ENCODE data around the gene SNN. TPM values are rescaled to one million over a fixed set of nuclear protein-coding genes. Genes with fewer than 3 reads are reported as not detected.

Gene SNN
- total RNA-seq, 1 donor from 2014 or later: 23.1 TPM

GRCh38 chr16:11684231-11685025 is 16.2 kb downstream of the SNN start:
- DNase-seq (ENCODE audit: extremely low spot score in 2 of 2): no peak
- no peak overlapping the region for H3K27ac ChIP-seq
- H3K36me3 ChIP-seq: peaks cover 0 to 50% of the 10 kb centered on the region in 2 donors

GRCh38 chr16:11685844-11686618 is 17.8 kb downstream of the SNN start:
- Histone ChIP-seq H3K9me3 (no peaks in the 10 kb centered on the region), H3K36me3 (peaks cover 0 to 57% of the 10 kb centered on the region in 2 donors), H3K27ac (peak overlapping the region; percentile 39), H3K4me3 (no peak overlapping the region), H3K27me3 (no peaks in the 10 kb centered on the region), H3K4me1 (peaks cover 20% of the 10 kb centered on the region)
- no peak for DNase-seq (ENCODE audit: extremely low spot score in 2 of 2)
- intact Hi-C loops (cut with DNase I): no loop called here
- TF ChIP-seq POLR2A (IDR thresholded peaks at IDR 0.05) (no peak), POLR2AphosphoS5 (IDR thresholded peaks at IDR 0.05; ENCODE audit: insufficient read depth in 1 of 2, low read depth in 1 of 2) (no peak), CTCF (IDR thresholded peaks at IDR 0.05) (no peak)

More at GRCh38 chr16:11684231-11685025, 16.2 kb downstream of the SNN start:
- no peak for TF ChIP-seq CTCF (IDR thresholded peaks at IDR 0.05)
- Histone ChIP-seq H3K9me3 (no peaks in the 10 kb centered on the region), H3K4me3 (no peak overlapping the region), H3K4me1 (peaks cover 21% of the 10 kb centered on the region), H3K27me3 (no peaks in the 10 kb centered on the region)
- intact Hi-C loops (cut with DNase I): no loop called here

GRCh38 chr16:11686713-11687380 is 18.6 kb downstream of the SNN start:
- peaks cover 12% of the 10 kb centered on the region for H3K4me1 ChIP-seq
- intact Hi-C loops (cut with DNase I): no loop called here

GRCh38 chr16:11687601-11688519 is 19.6 kb downstream of the SNN start:
- DNase-seq (ENCODE audit: extremely low spot score in 2 of 2): no peak
- Histone ChIP-seq H3K9me3 (no peaks in the 10 kb centered on the region), H3K4me1 (peaks cover 10% of the 10 kb centered on the region), H3K27ac (peak overlapping the region; percentile 39), H3K36me3 (peaks cover 0 to 57% of the 10 kb centered on the region in 2 donors), H3K27me3 (no peaks in the 10 kb centered on the region), H3K4me3 (no peak overlapping the region)
- intact Hi-C loops (cut with DNase I): no loop called here
- no peak for TF ChIP-seq CTCF (IDR thresholded peaks at IDR 0.05)

More at GRCh38 chr16:11686713-11687380, 18.6 kb downstream of the SNN start:
- TF ChIP-seq CTCF (IDR thresholded peaks at IDR 0.05) (no peak), POLR2AphosphoS5 (IDR thresholded peaks at IDR 0.05; ENCODE audit: insufficient read depth in 1 of 2, low read depth in 1 of 2) (no peak), POLR2A (IDR thresholded peaks at IDR 0.05) (no peak)
- Histone ChIP-seq H3K27ac (peak overlapping the region; percentile 39), H3K4me3 (no peak overlapping the region), H3K27me3 (no peaks in the 10 kb centered on the region), H3K9me3 (no peaks in the 10 kb centered on the region), H3K36me3 (peaks cover 0 to 66% of the 10 kb centered on the region in 2 donors)
- no peak for DNase-seq (ENCODE audit: extremely low spot score in 2 of 2)

Measured in vagina (tissue), 2 donors.